DND-41 (cell line): Measurements from ENCODE around the gene OSBPL3.

Experiments used
- ATAC-seq: fragments of 200-7000 bp; cut with Tn5 transposase; 3 replicates; pipeline ENCODE4 v1.9.1; 2021; ENCODE audit warnings: low read depth; ENCODE audit not compliant: insufficient read depth
- DNase-seq: peaks from one replicate; pipeline ENCODE4 v3.0.0-alpha.2; 2020
- H2AFZ ChIP-seq: 2 replicates; pipeline ENCODE4 v1.6.0; 2012; ENCODE audit warnings: low read depth, low read length
- H3K27ac ChIP-seq: 2 replicates; pipeline ENCODE4 v1.5.1; 2012; ENCODE audit warnings: low read length, inconsistent platforms
- H3K27me3 ChIP-seq: fragments of 200-600 bp; sonication (generic); 2 replicates; pipeline ENCODE4 v1.6.0; 2012; ENCODE audit warnings: low read length, mild to moderate bottlenecking, inconsistent platforms; ENCODE audit not compliant: insufficient read depth, poor library complexity
- H3K36me3 ChIP-seq: 2 replicates; pipeline ENCODE4 v1.5.1; 2012; ENCODE audit warnings: low read length, inconsistent platforms; ENCODE audit not compliant: insufficient read depth
- H3K4me1 ChIP-seq: 2 replicates; pipeline ENCODE4 v1.5.1; 2012; ENCODE audit warnings: mild to moderate bottlenecking, low read length; ENCODE audit not compliant: insufficient read depth
- H3K4me2 ChIP-seq: 2 replicates; pipeline ENCODE4 v1.6.0; 2012; ENCODE audit warnings: mild to moderate bottlenecking, moderate library complexity, low read length, inconsistent platforms; ENCODE audit not compliant: insufficient read depth
- H3K4me3 ChIP-seq, 2 experiments: fragments of 200-600 bp in 1 of 2; shearing (Covaris generic) in 1 of 2; 2 replicates each; pipeline ENCODE4 v1.5.1; 2012 to 2016; ENCODE audit warnings: inconsistent platforms in 2 of 2, low read length in 2 of 2, mild to moderate bottlenecking in 2 of 2, low read depth in 1 of 2, moderate library complexity in 1 of 2
- H3K79me2 ChIP-seq: 2 replicates; pipeline ENCODE4 v1.6.0; 2012; ENCODE audit warnings: low read length, inconsistent platforms; ENCODE audit not compliant: insufficient read depth
- H3K9ac ChIP-seq: 2 replicates; pipeline ENCODE4 v1.6.0; 2012; ENCODE audit warnings: low read depth, mild to moderate bottlenecking, inconsistent platforms, low read length, moderate library complexity
- H3K9me3 ChIP-seq: 2 replicates; pipeline ENCODE4 v1.5.1; 2012; ENCODE audit warnings: low read length, moderate library complexity, mild to moderate bottlenecking, inconsistent platforms; ENCODE audit not compliant: insufficient read depth, severe bottlenecking
- H4K20me1 ChIP-seq: 2 replicates; pipeline ENCODE4 v1.6.0; 2012; ENCODE audit warnings: low read length; ENCODE audit not compliant: insufficient read depth
- CTCF ChIP-seq: IDR thresholded peaks from 2 replicates; pipeline ENCODE4 v1.5.1; 2012; ENCODE audit warnings: borderline replicate concordance, low read length, moderate library complexity, mild to moderate bottlenecking; ENCODE audit not compliant: poor library complexity, severe bottlenecking; ENCODE audit errors: extremely low read depth
- EZH2 ChIP-seq: IDR thresholded peaks from 3 replicates; pipeline ENCODE4 v1.6.1; 2012; ENCODE audit warnings: borderline replicate concordance, low read depth, mild to moderate bottlenecking, moderate library complexity, low read length, inconsistent platforms; ENCODE audit not compliant: severe bottlenecking

OSBPL3 gene

GRCh38 chr7:24920451-24921361, 59.3 kb downstream of the OSBPL3 start:
- H3K4me3 ChIP-seq, result no peak overlapping the region
- peaks cover 78% of the 10 kb centered on the region for H3K79me2 ChIP-seq
- no peak for DNase-seq
- H3K27ac ChIP-seq, result peak overlapping the region; percentile 4; the same call in 1 of the 2 replicates
- no peak for TF ChIP-seq CTCF
- no peak for TF ChIP-seq EZH2
- H3K36me3 ChIP-seq, result no peaks in the 10 kb centered on the region
- peaks cover 21% of the 10 kb centered on the region; the same call in 1 of the 2 replicates for H4K20me1 ChIP-seq
- peak; percentile 78 for ATAC-seq
- no peak overlapping the region for H2AFZ ChIP-seq
- H3K9ac ChIP-seq, result no peak overlapping the region
- no peaks in the 10 kb centered on the region for H3K27me3 ChIP-seq
- no peaks in the 10 kb centered on the region for H3K9me3 ChIP-seq
- H3K4me2 ChIP-seq, result peak overlapping the region; percentile 7; the same call in 1 of the 2 replicates
- peaks cover 33% of the 10 kb centered on the region for H3K4me1 ChIP-seq

DNA sequence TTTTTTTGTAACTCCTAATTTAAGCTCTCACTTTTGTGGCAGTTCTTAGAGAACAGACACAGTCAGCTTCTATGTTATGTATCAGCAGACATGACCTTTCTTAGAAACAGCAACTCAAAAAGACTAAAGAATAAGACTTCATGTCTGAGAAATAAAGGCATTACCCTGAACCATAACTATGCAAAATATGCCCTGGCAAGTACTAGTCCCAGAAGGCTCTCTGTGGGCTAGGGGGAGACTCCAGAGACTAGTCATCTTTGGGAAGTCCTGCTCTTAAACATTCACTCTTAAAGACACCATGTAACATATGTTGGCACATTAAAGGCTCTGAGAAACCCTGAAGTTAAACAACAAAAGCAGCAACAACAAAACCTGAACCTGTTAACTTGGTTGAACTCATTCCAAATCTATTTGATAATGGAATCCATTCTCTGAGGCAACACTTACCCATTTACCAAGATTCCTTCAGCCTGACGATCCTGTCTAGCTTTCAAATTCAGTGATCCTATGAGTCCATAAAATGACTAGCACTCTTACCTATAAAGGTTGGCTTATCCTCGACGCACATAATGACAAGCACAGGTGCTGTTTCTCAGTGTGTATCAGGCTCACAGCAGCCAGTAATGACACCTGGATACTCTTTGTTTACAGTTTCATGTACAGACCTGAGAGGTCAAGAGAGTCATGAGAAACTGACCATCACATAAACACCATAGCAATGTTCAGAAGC, 62.3 kb downstream of the OSBPL3 start:
- Histone ChIP-seq H3K36me3 (no peaks in the 10 kb centered on the region), H4K20me1 (peaks cover 12% of the 10 kb centered on the region; the same call in 1 of the 2 replicates), H3K79me2 (peaks cover 73% of the 10 kb centered on the region), H2AFZ (no peak overlapping the region), H3K4me2 (no peak overlapping the region), H3K9ac (no peak overlapping the region), H3K27ac (no peak overlapping the region), H3K4me1 (peaks cover 49% of the 10 kb centered on the region), H3K9me3 (no peaks in the 10 kb centered on the region), H3K27me3 (no peaks in the 10 kb centered on the region), H3K4me3 (no peak overlapping the region)
- DNase-seq (no peak), ATAC-seq (no peak)
- TF ChIP-seq CTCF, result no peak
- no peak for TF ChIP-seq EZH2

GRCh38 chr7:24916463-24917040, 63.4 kb downstream of the OSBPL3 start:
- no peak for TF ChIP-seq EZH2
- TF ChIP-seq CTCF, result no peak
- Histone ChIP-seq H3K79me2 (peaks cover 71% of the 10 kb centered on the region), H3K27me3 (no peaks in the 10 kb centered on the region), H3K27ac (no peak overlapping the region), H2AFZ (no peak overlapping the region), H3K36me3 (no peaks in the 10 kb centered on the region), H3K4me3 (no peak overlapping the region), H3K9me3 (no peaks in the 10 kb centered on the region), H3K9ac (no peak overlapping the region), H3K4me1 (peaks cover 49% of the 10 kb centered on the region), H3K4me2 (no peak overlapping the region), H4K20me1 (peaks cover 8% of the 10 kb centered on the region; the same call in 1 of the 2 replicates)
- no peak for DNase-seq
- ATAC-seq, result no peak
